HG03045 (cell line): ENCODE measurements around the gene TBC1D5.
"Not testable (repeated sequence)": the region's sequence is repeated elsewhere in the genome, so short reads cannot be mapped to it uniquely, and the experiment has no call there.

Experiments
- ATAC-seq: cut with Tn5 transposase; IDR thresholded peaks from one replicate; pipeline ENCODE4 v1.9.1; 2021; ENCODE audit warnings: mild to moderate bottlenecking, moderate library complexity; ENCODE audit not compliant: unreplicated experiment

The TBC1D5 gene

DNA sequence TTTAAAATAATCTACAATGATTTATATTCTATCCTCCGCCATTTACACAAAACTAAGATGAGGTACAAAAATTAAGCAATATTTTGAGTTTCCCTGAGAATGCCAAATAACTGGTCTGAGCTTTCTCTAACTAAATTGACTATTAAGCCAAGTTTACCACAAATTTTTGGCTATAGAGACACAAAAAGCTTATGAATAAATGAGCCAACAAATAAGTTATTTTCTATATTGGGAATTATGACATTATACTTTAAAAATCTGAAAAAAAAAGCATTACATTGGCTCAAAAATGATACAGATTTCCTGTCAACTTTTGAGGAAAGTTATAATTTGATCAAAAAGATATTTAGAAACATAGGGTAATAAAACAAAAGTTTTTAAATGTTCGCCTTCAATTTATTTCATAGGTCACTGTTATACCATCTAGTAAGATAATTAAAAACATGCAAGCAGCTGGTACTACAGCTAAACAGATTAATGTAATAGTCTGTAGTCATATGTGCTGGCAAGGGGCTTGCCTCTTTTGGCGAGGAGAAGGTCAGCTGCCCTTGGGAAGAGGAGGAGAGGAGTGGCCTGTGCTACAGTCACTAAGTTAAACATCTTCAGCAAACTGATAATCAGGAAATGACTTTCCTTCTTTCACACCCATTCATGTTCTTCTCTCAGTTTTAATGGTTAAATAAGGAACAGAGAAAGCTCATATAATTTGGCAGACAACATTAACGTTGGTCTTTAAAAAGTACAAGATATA lies 318.5 kb downstream of the TBC1D5 start:
- no peak for ATAC-seq

DNA sequence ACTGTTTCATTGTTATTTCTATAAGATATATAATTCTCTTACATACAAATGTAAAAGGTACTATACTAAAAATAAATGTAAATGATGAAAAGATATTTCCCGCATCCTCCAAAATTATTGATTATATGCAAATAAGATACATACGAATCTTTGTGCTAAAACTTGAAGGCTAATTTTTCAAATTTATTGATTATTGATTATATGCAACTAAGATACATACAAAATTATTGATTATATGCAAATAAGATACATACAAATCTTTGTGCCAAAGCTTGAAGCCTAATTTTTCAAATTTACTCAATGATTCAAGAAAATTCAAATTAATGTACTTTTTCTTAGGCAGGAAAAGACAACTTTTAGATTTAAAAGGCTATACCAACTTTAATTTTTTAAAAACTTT lies 319.8 kb downstream of the TBC1D5 start:
- no peak for ATAC-seq

DNA sequence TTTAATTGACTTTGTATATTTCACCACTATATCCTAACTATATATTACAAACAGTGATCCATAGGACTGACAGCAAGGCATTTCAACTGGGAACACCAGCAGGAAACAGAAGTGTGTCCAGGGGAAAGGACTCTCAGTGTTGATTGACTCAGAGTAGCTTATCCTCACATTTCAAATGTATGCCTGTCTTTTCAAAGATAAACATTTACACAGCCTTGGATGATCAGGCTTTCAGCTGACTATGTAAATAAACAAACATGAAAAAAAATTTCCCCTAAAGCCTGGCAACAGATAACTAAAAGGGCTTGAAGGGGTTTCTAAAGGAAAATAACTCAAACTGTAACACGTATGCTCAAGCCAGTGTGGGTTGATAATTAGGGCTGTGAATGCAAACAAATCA lies 321.8 kb downstream of the TBC1D5 start:
- ATAC-seq: no peak

DNA sequence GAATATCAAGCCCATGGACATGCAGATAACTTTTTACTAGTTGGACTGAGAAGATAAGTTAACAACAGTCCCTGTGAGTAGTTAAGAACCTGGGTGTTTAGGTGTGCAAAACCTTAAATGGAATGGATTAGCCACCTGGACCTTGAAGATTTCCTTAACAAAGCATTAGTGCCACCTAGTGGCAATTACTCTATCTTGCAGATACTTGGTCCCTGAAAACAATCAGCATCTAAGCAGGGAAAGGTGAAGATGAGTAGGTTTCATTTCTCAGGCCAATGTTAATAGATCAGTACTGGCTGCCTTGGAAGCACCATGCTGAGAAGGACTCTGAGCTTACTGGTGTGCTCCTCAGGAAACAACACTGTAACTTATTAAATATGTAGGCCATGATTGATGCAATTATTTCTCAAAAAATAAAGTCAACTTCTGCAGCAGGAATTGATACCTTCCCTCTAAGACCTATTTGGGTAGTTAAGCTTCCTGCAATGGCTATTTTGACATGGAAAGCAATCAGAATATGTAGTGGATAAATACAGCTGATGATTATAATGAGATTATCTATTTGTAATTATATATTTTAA lies 329.4 kb downstream of the TBC1D5 start:
- ATAC-seq: peak; percentile 68

DNA sequence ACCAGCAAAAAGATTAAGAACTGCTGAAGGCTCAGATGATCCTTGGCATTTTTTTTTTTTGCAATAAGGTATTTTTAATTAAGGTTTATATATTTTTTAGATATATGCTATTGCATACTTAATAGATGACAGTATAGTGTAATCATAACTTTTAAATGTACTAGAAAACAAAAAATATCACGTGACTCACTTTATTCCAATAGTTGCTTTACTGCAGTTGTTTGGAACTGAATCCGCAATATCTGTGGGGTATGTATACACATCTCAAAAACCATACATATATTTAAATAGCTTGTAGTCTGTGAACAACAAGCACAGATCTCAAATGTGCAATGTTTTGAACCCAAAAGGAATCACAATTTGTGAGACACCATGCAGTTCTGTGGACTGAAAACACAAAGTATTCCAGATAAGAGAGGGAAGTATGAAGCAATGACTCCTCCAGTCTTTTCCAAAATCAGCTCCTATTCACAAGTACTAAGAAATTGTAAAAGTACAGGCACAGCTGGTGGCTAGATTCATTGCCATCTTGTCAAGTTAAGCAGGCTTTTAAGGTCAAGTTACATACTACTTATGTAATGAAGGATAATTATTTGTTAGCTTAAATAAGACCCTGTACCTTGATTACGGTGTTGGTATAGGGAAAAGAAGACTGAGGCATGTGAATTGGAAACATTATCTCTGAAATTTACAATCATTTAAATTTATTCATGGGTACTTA lies 331.1 kb downstream of the TBC1D5 start:
- ATAC-seq: no peak

DNA sequence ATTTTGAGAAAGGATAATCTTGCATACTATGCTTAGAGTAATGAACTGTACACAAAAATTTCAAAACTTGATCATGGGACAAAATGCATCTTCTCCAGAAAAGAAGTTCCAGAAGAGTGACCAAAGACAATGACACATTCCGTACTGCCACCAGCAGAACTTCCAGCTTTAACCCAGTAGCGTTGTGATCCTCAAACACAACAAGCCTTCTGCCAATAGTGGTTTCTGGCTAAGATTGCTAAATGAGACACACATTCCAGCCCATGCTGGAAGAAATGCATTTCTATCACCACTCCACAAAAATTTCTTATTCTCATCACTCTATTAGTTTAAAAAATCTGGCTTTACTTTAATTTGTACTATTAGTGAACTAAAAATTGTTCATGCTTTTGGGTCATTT lies 334.9 kb downstream of the TBC1D5 start:
- ATAC-seq: no peak

DNA sequence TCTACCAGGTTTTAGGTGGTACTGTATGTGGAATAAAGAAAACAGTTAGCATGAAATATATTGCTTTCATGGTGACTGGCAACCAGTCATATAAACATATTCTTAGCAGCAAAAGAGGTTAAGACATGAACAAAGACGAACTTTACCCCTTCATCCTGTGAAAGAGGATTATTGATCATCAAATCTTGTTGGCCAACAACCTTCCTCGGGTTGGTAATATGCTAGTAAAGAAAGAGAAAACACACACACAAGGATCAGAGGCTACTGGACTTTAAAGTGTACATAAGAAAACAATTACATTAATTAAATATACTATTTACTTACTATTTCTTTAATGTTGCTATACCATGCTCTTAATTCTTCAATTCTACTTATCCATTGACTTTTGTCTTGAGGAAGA lies 337.9 kb downstream of the TBC1D5 start:
- ATAC-seq: no peak

DNA sequence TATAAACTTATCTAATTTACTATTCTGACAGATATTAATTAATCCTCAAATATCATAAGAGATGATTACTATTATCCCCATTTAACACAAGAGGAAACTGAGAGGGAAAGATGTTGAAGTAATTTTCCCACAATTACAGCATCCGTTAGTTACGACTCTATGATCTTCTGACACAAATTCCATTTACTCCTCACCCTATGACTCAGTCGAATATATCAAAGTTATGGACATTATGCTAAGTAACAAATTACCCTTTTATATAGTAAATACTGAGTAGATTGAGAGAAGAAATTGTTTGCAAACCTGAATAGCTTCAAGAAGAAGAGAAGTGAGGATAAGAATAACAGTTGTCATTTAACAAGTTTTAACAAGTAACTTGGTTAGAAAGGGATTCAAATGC lies 340.0 kb downstream of the TBC1D5 start:
- ATAC-seq: no peak

DNA sequence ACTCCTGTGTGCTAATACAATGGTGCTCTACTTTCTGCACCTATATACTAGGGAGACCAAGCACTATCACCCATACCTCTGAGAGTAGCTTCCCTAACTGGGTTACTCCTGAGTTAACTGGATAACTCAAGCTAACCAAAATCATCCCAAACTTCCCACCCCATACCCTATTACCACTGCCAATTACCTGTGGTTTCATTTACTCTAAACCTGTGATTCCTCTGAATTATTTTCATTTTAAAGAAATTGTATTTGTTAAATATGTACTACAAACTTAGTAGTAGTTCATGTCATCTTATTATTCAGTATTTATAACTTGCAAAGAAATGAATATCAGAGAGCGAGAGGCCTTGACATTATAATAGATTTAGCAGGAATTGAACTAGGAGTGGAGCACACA lies 340.5 kb downstream of the TBC1D5 start:
- no peak for ATAC-seq

DNA sequence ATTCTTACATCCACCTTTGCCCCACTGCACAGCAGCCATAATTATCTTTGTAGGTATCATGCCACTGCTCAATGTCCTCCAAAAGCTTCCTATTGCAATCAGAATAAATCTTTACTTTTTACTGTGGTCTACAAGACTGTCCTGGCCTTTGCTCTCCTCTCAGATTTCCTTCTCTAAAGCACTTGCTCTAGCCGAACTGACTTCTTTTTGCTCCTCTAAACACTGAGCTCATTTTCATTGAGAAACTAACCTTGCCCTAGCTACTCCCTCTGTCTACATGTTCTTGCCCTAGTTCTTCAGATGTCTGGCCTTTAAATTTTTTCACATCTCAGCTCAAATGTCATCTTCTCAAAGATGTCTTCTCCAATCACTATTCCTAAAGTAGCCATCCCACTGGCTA lies 342.8 kb downstream of the TBC1D5 start:
- ATAC-seq: peak; percentile 41

DNA sequence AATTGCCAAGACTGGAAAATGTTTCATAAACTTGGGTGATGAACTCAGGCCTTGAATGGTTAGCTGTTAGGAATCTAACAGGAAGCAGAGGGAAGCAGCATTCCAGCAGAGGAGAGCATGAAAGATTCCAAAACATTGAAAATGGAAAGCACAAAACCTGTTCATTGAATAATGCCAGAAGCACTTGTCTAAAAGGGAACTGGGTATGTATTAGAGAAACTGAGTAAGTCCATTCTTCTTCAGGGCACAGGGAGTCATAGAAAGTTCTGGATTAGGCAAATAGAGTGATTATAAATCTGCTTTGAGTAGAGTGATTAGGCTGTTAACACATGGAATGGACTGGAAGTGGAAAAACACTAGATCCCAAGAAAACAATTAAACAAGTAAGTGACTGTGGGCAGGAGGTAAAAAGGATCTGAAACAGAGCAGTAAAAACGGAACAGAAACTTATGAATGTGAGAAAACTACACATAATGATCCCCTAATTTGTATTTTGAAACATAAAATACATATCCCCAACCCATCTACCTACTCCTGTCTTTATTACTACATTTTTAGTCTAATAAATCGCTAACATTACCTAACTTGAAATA lies 343.4 kb downstream of the TBC1D5 start:
- ATAC-seq: peak; percentile 95

DNA sequence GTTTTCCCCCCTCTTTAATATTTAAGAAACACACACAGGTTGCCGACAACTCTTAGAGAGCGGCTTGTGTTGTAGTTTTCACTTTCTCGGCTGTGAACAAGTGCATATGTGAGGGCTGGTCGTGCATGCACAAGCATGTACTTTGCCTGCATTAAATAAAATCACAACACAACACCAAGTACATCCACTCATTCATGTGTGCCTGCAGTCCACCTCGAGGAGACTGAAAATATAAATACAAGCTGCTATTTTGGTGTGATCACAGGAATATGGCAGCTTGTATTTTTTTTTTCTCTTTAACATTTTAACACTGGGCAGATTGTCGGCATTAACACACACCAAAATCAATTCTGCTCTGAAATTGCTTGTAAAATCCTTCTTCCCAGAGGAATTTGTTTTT lies 346.4 kb downstream of the TBC1D5 start:
- no peak for ATAC-seq

DNA sequence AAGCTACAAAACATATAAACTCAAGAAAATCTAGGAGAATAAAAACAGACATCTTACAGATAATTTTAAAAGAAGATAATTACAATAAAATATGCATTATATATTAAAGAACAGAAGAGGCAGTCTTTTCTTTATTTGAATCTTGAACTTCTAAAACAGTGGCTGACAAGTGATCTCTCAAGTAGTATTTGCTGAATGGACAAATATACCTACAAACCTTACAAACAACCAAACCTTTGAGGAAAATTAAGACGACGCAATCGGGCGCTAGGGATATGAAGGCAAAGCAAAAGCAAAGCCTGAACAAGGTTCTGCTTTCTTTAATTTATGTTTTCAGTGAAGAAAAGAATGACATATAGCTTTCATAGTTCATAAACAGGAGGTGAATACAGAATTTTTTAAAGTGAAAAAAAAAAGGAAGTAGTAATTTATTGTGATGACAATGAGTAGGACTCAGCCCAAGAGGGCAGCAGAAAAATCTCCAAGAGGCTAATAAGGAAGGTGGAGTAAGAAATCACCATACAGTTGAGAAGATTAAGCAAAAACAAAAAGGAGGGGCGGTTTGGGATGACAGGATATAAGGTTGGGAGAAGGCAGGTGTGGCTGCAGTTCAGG lies 347.8 kb downstream of the TBC1D5 start:
- no peak for ATAC-seq

DNA sequence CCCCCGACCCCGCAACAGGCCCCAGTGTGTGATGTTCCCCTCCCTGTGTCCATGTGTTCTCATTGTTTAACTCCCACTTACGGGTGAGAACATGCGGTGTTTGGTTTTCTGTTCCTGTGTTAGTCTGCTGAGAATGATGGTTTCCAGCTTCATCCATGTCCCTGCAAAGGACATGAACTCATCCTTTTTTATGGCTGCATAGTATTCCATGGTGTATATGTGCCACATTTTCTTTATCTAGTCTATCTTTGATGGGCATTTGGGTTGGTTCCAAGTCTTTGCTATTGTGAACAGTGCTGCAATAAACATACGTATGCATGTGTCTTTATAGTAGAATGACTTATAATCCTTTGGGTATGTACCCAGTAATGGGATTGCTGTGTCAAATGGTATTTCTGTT lies 349.9 kb downstream of the TBC1D5 start:
- not testable (repeated sequence) for ATAC-seq

DNA sequence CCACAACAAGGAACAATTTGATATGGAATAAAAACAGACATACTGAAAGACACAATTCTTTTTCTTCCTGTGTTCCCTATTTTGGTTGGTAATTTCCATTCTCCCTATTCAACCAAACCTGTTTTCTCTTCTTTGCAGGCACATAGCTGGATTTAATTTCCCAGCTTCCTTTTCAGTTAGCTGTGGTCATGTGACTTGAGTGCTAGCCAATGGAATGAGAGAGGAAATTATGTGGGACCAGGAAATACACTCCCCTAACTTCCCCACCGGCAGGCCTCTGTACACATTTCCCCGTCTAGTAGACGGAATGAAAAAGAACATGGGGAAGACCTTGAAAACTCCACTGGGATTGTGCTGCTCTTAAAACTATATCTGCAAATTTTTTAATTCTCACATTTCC lies 351.6 kb downstream of the TBC1D5 start:
- ATAC-seq: no peak

DNA sequence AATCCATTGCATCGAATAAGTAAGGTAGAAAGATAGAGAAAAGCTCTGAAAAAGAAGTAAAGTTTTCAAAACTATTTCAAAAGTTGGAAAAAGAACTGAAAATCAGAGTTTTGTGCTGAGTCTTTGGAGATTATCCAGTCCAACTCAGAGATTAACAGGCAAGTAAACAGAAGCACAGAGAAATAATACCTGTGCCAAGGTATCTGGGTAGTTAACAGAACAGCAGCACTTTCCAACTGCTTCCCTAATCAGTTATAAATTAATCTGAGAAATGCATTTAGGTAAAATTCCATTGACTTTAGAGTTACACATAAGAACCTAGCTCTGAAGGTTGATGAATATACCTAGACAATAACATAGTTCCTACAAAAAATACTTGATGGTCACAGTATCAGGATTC lies 355.3 kb downstream of the TBC1D5 start:
- no peak for ATAC-seq

DNA sequence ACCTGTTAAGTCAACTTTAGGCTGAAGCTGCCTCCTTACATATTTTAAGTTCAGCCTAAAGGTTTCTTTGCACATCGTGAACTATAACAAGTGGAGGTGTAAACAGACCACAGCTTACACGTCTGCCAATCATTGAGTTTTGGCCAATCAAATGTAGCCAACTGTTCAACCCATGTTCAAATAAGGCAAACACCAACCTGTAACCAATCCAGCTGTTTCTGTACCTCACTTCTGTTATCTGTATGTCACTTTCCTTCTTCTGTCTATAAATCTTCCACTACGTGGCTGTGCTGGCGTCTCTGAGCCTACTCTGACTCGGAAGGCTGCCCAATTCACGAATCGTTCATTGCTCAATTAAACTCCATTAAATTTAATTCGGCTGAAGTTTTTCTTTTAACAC lies 356.0 kb downstream of the TBC1D5 start:
- ATAC-seq: no peak

DNA sequence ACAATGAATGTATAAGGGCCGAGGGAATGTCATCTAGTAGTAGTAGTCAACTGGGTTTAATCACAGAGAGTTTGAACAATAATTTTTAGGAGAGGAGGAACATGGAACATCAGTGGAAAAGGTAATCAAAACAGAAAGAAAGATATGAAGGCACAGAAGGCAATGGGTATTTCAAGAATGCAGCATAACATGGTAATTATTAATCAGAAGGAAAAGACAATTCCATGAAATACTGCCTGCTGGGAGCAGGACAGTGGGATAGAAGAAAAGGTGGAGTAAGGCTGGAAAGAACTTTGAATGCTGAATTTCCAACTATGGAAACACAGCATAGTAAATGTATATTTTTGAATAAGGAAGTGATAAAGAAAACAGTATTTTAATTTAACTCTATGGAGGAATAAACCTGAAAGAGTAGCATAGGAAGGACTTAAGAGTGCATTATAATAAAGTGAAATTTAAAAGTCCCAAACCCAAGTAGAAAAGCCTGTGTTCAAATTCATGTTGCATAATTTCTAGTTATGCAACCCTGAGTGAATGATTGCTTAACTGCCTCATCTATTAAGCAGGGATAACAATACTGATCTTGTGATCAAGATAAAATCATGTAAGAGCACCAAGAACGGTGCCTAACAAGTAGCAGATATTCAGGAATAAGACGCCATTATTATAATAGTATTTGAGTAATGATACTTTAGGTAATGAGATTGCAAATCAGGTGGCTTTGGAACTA lies 357.7 kb downstream of the TBC1D5 start:
- ATAC-seq: no peak

DNA sequence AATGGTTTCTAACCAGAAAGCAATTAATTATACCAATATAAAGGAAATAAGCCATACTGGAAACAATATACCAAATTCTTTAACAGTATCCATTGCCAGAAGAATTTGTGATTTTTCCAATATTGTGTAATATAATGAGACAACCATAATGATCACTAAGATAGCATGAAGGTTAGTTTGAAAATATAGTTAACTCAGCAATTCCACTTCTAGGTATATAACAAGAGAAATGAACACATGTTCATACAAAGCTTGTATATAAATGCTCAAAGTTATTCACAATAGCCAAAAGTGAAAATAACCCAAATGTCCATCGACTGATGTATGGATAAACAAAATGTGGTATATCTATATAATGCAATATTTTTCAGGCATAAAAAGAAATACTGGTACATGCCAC lies 369.1 kb downstream of the TBC1D5 start:
- ATAC-seq: no peak

DNA sequence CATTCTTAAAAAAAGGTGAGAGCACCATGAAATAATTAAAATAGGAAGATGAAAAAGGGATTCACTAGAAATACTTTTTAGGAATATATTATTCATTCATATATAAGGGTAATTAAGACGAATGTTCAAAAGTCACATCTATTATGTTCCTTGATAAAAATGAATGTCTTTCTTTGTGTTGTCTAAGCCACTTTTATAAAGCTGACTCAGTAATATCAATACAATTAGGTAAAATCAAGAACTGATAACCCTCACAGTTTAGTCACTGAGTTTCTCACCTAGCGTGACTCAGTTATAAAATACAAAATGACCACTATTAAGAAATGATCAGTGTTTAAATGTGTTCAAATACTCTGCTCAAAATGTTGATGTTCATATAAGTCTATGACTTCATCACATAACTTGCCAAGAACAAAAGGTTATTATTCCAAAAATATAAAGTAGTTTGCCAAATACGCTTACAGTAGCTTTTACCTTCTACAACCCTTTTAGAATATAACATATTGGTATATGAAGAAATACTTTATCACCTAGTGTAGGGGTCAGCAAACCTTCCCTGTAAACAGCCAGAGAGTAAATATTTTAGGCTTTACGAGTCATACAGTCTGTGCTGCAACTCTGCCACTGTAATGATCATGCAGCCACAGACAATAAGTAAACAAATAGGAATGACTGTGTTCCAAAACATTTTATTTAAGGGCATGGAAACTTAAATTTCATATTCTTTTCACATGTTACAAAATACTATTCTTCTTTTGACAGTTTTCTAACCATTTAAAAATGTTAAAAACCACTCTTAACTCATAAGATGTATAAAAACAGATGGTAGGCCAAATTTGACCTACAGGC lies 369.8 kb downstream of the TBC1D5 start:
- no peak for ATAC-seq
